Endodermal cell (in vitro differentiated cells): Measurements from ENCODE around the gene HTR2A. TPM values are rescaled to one million over a fixed set of nuclear protein-coding genes. Genes with fewer than 3 reads are reported as not detected.
A peak's percentile ranks its signal among the peaks of the same experiment; 100 is the strongest.

Source experiments
- DNase-seq: peaks from one replicate; pipeline ENCODE4 v3.0.0-alpha.2; 2017
- H3K27ac ChIP-seq: 2 replicates; pipeline ENCODE4 v1.5.1; 2013; ENCODE audit warnings: mild to moderate bottlenecking, low read depth, low read length, moderate library complexity
- H3K27me3 ChIP-seq: 2 replicates; pipeline ENCODE4 v1.6.1; 2013; ENCODE audit warnings: mild to moderate bottlenecking, low read length, moderate library complexity; ENCODE audit not compliant: insufficient read depth, control insufficient read depth, poor library complexity, severe bottlenecking
- H3K36me3 ChIP-seq: 2 replicates; pipeline ENCODE4 v1.7.0; 2013; ENCODE audit warnings: mild to moderate bottlenecking, low read length, moderate library complexity; ENCODE audit not compliant: control insufficient read depth, insufficient read depth
- H3K4me1 ChIP-seq: one replicate; pipeline ENCODE4 v1.7.0; 2013; ENCODE audit warnings: low read length; ENCODE audit not compliant: control insufficient read depth, insufficient read depth
- H3K4me3 ChIP-seq: 2 replicates; pipeline ENCODE4 v1.5.1; 2013; ENCODE audit warnings: mild to moderate bottlenecking, low read length, moderate library complexity
- H3K9ac ChIP-seq: 2 replicates; pipeline ENCODE4 v1.6.1; 2013; ENCODE audit warnings: mild to moderate bottlenecking, low read length, moderate library complexity; ENCODE audit not compliant: poor library complexity, severe bottlenecking; ENCODE audit errors: extremely low read depth
- H3K9me3 ChIP-seq: 2 replicates; pipeline ENCODE4 v1.6.1; 2013; ENCODE audit warnings: mild to moderate bottlenecking, low read length, moderate library complexity; ENCODE audit not compliant: control insufficient read depth
- H3K27ac Mint-ChIP-seq: 2 replicates; pipeline ENCODE4 v1.8.0; 2020; ENCODE audit warnings: mixed read lengths
- H3K27me3 Mint-ChIP-seq: 2 replicates; pipeline ENCODE4 v1.8.0; 2021; ENCODE audit warnings: mild to moderate bottlenecking, mixed read lengths; ENCODE audit not compliant: insufficient read depth
- H3K36me3 Mint-ChIP-seq: 2 replicates; pipeline ENCODE4 v1.8.0; 2020; ENCODE audit warnings: low read depth, mixed read lengths
- H3K4me1 Mint-ChIP-seq: 2 replicates; pipeline ENCODE4 v1.8.0; 2020; ENCODE audit warnings: mixed read lengths
- H3K4me3 Mint-ChIP-seq: 2 replicates; pipeline ENCODE4 v1.8.0; 2020; ENCODE audit warnings: mild to moderate bottlenecking, moderate library complexity, mixed read lengths
- H3K9me3 Mint-ChIP-seq: 2 replicates; pipeline ENCODE4 v1.8.0; 2020; ENCODE audit warnings: mild to moderate bottlenecking, mixed read lengths
- WGBS, 2 experiments: methylation state at CpG; one replicate each; pipeline versions ENCODE4 v1.1.5 to v1.1.7; 2013; ENCODE audit warnings: missing lambda C conversion rate in 2 of 2, mixed read lengths in 1 of 2; ENCODE audit not compliant: insufficient coverage in 1 of 2, insufficient read length in 1 of 2; 5-methylcytosine and 5-hydroxymethylcytosine counted together
- long read RNA-seq, 4 experiments: library from polyadenylated mRNA in 2 of 4; library from RNA in 1 of 4; library from capped mRNA in 1 of 4; stranded (forward) in 3 of 4; unstranded in 1 of 4; transcript quantifications; one replicate each; pipeline ENCODE4 v2.0.0, GENCODE V29; 2020 to 2021; ENCODE audit warnings: inconsistent platforms in 1 of 4
- polyA plus RNA-seq, 2 experiments: library from polyadenylated mRNA; stranded (reverse); fragments of 50-300 nt; gene quantifications; one replicate each; pipeline ENCODE4 v1.2.3, GENCODE V29; 2013
- total RNA-seq, 2 donors: library from RNA; stranded (reverse); fragmentation: NEBNext Ultra II Directional in 1 of 2; extraction: Animal tissue kit (Norgen Biotek cat#: 25700) in 1 of 2; gene quantifications; 2 replicates in 1 of 2; 3 replicates in 1 of 2; pipeline ENCODE4 v1.2.1, GENCODE V29; 2021
- TF ChIP-seq, protein P1 (sequence below): fragments of 200-600 bp; sonication (generic); conservative IDR thresholded peaks from 2 replicates; pipeline ENCODE4 v1.5.0; 2021; ENCODE audit warnings: antibody characterized with exemption, mild to moderate bottlenecking

The HTR2A gene
- total RNA-seq = not detected
- 0.50 TPM for polyA plus RNA-seq (2013, experiment 1 of 2)
- polyA plus RNA-seq (2013, experiment 2 of 2) = 0.29 TPM
- long read RNA-seq, experiment 1 = 0 reads
- long read RNA-seq, experiment 2 = 0 reads
- long read RNA-seq, experiment 3 = 0 reads
- long read RNA-seq, experiment 4 = 0 reads

DNA sequence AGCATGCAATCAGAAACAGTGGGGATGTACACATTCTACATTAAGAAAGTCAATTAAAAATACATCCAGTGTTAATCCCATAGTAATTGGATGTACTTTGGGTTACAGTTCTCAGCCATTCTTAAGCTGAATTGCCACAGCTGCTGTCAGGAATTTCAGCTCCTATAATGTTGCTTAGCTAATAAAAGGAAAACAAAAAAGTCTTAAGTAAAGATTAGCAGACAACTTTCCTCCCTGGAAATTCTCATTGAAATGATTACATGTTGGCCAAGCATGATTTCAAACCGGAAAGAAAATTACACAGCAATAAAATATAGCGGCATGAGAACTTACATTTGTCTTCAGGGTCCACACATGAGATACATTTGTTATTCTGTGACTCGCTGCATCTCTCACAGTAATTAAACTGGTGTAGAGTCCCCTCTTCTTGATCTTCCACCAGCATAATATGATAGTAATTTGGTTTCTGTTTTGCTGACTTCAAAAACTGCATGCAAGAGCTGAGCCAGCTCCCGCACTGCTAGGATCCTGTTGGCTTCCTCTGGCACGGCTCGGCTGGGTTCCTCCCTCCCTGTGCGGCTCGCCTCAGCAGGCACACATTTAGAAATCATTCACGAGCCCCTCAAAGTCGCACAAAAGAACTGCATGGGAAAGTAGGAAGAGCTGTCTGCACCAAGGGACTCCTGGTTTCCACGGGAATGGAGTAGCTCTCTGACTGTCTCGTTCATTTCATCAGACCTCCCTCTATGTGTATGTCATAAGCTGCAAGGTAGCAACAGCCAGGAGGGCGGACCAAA lies at the start of gene HTR2A:
HTR2A (minus strand) TSS at position 713 of the 797 bp plus-strand sequence. CDS start 1,147 bp downstream, outside the sequence.
- Histone ChIP-seq H3K9ac (no peak within 1 kb of the TSS), H3K27me3 (peaks cover 25% of the 10 kb centered on the region), H3K4me1 (no peaks in the 10 kb centered on the region), H3K9me3 (no peaks in the 10 kb centered on the region), H3K36me3 (no peaks in the 10 kb centered on the region), H3K4me3 (no peak within 1 kb of the TSS), H3K27ac (peak within 1 kb of the TSS; percentile 52)
- 55 to 76% methylated on average over 8 to 13 of the region's 13 CpGs for WGBS, 2 experiments
- TF ChIP-seq, protein P1, sequence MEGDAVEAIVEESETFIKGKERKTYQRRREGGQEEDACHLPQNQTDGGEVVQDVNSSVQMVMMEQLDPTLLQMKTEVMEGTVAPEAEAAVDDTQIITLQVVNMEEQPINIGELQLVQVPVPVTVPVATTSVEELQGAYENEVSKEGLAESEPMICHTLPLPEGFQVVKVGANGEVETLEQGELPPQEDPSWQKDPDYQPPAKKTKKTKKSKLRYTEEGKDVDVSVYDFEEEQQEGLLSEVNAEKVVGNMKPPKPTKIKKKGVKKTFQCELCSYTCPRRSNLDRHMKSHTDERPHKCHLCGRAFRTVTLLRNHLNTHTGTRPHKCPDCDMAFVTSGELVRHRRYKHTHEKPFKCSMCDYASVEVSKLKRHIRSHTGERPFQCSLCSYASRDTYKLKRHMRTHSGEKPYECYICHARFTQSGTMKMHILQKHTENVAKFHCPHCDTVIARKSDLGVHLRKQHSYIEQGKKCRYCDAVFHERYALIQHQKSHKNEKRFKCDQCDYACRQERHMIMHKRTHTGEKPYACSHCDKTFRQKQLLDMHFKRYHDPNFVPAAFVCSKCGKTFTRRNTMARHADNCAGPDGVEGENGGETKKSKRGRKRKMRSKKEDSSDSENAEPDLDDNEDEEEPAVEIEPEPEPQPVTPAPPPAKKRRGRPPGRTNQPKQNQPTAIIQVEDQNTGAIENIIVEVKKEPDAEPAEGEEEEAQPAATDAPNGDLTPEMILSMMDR = no peak
- peaks cover 7% of the 10 kb centered on the region for H3K4me1 Mint-ChIP-seq
- no peak within 1 kb of the TSS for H3K4me3 Mint-ChIP-seq
- no peaks in the 10 kb centered on the region for H3K9me3 Mint-ChIP-seq
- no peak for DNase-seq
- H3K36me3 Mint-ChIP-seq = no peaks in the 10 kb centered on the region
- no peak within 1 kb of the TSS for H3K27ac Mint-ChIP-seq
- H3K27me3 Mint-ChIP-seq = peaks cover 22% of the 10 kb centered on the region

DNA sequence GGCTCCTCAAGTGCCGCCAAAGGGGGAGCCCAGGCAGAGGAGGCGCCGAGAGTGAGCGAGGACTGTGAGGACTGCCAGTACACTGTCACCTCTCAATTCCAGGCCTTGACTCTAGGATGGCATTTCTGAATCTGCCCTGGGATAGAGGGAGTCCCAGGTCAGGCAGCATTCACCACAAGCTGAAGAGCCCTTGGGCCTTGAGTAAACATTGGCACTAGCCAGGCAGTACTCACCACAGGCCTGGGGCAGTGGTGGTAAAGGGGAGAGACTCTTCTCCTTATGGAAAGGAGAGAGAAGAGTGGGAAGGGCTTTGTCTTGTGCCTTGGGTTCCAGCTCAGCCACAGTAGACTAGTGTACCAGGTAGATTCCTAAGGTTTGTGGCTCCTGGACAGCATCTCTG lies 39.7 kb upstream of the HTR2A start:
- H3K9ac ChIP-seq = no peak overlapping the region
- TF ChIP-seq, protein P1 = no peak
- Mint-ChIP-seq H3K36me3 (no peaks in the 10 kb centered on the region), H3K4me3 (no peak overlapping the region), H3K27me3 (no peaks in the 10 kb centered on the region), H3K27ac (no peak overlapping the region), H3K9me3 (peaks cover 60% of the 10 kb centered on the region), H3K4me1 (no peaks in the 10 kb centered on the region)
- WGBS, 2 experiments = 93 to 95% methylated on average over 4 of the region's 4 CpGs
- H3K27me3 ChIP-seq = no peaks in the 10 kb centered on the region
- H3K27ac ChIP-seq = no peak overlapping the region
- H3K4me3 ChIP-seq = no peak overlapping the region
- H3K4me1 ChIP-seq = no peaks in the 10 kb centered on the region
- DNase-seq = no peak
- no peaks in the 10 kb centered on the region for H3K36me3 ChIP-seq
- no peaks in the 10 kb centered on the region for H3K9me3 ChIP-seq

DNA sequence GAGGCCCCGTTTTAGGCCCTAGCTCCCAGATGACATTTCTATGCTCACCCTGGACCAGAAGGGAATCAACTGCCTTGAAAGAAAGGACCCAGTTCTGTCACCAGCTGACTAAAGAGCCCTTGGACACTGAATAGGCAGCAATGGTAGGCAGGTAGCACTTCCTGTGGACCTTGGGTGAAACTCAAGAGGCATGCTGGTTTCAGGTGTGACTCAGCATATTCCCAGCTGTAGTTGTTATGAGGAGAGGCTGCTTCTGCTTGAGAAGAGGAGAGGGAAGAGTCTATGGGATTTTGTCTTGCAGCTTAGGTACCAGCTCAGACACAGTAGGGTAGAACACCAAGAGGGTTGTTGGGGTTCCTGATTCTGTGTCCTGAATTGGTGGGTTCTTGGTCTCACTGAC lies 37.9 kb upstream of the HTR2A start:
- H3K9me3 ChIP-seq = no peaks in the 10 kb centered on the region
- H3K9ac ChIP-seq = no peak overlapping the region
- peaks cover 59% of the 10 kb centered on the region for H3K9me3 Mint-ChIP-seq
- no peak overlapping the region for H3K4me3 ChIP-seq
- no peak overlapping the region for H3K27ac ChIP-seq
- H3K36me3 ChIP-seq = no peaks in the 10 kb centered on the region
- no peak overlapping the region for H3K27ac Mint-ChIP-seq
- H3K4me1 ChIP-seq = no peaks in the 10 kb centered on the region
- TF ChIP-seq, protein P1 = no peak
- H3K27me3 ChIP-seq = no peaks in the 10 kb centered on the region
- DNase-seq = no peak
- no peaks in the 10 kb centered on the region for H3K27me3 Mint-ChIP-seq
- no peaks in the 10 kb centered on the region for H3K4me1 Mint-ChIP-seq
- WGBS, 2 experiments = 82 to 100% methylated on average over 1 of the region's 1 CpG
- no peaks in the 10 kb centered on the region for H3K36me3 Mint-ChIP-seq
- H3K4me3 Mint-ChIP-seq = no peak overlapping the region
